ENCODE measurements around the gene MARCHF10. TPM values are rescaled to one million over a fixed set of nuclear protein-coding genes. Genes with fewer than 3 reads are reported as not detected.

Gene MARCHF10
- total and polyA plus RNA-seq, 2 of the 13 experiments (the other 11 are each of a cell fraction or from before 2014, with no cell fraction given), result not detected

GRCh38 chr17:62744259-62744658 lies 63.9 kb downstream of the MARCHF10 start (continued):
- TF ChIP-seq HNF1A (IDR thresholded peaks at IDR 0.05; ENCODE audit: low read depth), result no peak
- TF ChIP-seq HNF1A (CRISPR knock-in tag; IDR thresholded peaks at IDR 0.05; ENCODE audit: borderline replicate concordance), result no peak

DNA sequence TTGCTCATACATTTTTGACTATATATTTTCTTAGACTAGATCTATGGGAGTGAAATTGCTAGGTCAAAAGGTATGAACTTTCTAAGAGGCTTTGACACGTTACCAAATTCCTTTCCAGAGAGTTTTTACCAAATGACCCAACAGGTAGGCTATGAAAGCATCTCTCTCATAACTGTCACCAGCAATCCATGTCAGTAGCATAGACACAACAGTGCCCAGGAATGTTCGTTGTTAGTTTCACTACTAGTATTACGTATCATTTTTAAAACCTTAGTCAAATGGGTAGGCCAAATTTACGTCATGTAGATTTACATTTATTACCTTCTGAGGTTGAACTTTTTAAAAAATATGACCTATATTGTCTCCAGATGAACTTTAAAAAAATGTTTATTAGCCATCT lies 66.8 kb downstream of the MARCHF10 start:
- Histone ChIP-seq H3K36me3 (replicated peaks in 1 of 2; ENCODE audit: control insufficient read depth in 1 of 2, insufficient read depth in 2 of 2, low read length in 2 of 2) (no peaks in the 10 kb centered on the region), H3K4me1 (ENCODE audit: insufficient read depth, low read length) (no peaks in the 10 kb centered on the region), H3K27me3 (ENCODE audit: control insufficient read depth in 1 of 2, insufficient read depth in 2 of 2, low read length in 2 of 2) (peaks cover 5 to 57% of the 10 kb centered on the region in 2 experiments), H3K9me3 (ENCODE audit: low read length) (no peaks in the 10 kb centered on the region), H3K4me3 (replicated peaks in 1 of 3; ENCODE audit: insufficient read depth in 1 of 3, low read depth in 2 of 3, low read length in 3 of 3) (no peak overlapping the region), H3K27ac (ENCODE audit: extremely low read length, insufficient read depth, low read length) (no peak overlapping the region), H3K4me2 (ENCODE audit: low read depth, low read length) (no peak overlapping the region), H3K79me2 (ENCODE audit: insufficient read depth, low read length) (no peaks in the 10 kb centered on the region), H2AFZ (ENCODE audit: low read length) (no peak overlapping the region), H3K9ac (ENCODE audit: insufficient read depth, low read depth, low read length) (no peak overlapping the region), H4K20me1 (ENCODE audit: insufficient read depth, low read length) (no peaks in the 10 kb centered on the region)
- intact Hi-C loops (cut with micrococcal nuclease; ENCODE audit: unreplicated experiment) (no loop called here), in situ Hi-C loops (cut with HindIII; ENCODE audit: extremely low pct_ligation_motif_present, low pct_unique_long_range_greater_than_20kb) (no loop called here)
- no TSS peak for BruUV-seq (replicated peaks)
- CTCF ChIA-PET (ENCODE audit: low intra/inter-chr PET ratio, low total read pairs), result no interaction called here
- TF ChIP-seq FOSL2 (CRISPR knock-in tag; IDR thresholded peaks at IDR 0.05) (no peak), ZNF331 (CRISPR knock-in tag; IDR thresholded peaks at IDR 0.05) (no peak), TBP (CRISPR knock-in tag; IDR thresholded peaks at IDR 0.05) (no peak), ZNF775 (CRISPR knock-in tag; IDR thresholded peaks at IDR 0.05; ENCODE audit: borderline replicate concordance) (no peak), NR1H2 (CRISPR knock-in tag; IDR thresholded peaks at IDR 0.05; ENCODE audit: borderline replicate concordance, low read depth) (no peak), HNRNPK (IDR thresholded peaks at IDR 0.05; ENCODE audit: low read depth, low read length, poor library complexity, severe bottlenecking) (no peak), ZFP91 (CRISPR knock-in tag; IDR thresholded peaks at IDR 0.05; ENCODE audit: borderline replicate concordance) (no peak)
- WGBS (ENCODE audit: low lambda C conversion rate), result 58% methylated on average over 4 of the region's 4 CpGs
- DNase-seq (ENCODE audit: low spot score) (no peak), ATAC-seq (no peak), FAIRE-seq (no peak)
- POLR2A ChIA-PET, result no interaction called here
